SU-DHL-6 (cell line): ENCODE results near the gene STK17A.

Source experiments
- CTCF ChIP-seq: fragments of 200-600 bp; sonication (generic); IDR thresholded peaks from one replicate; pipeline ENCODE4 v1.5.1; 2017; ENCODE audit warnings: antibody characterized with exemption, mild to moderate bottlenecking, low read length, moderate library complexity; ENCODE audit not compliant: insufficient read depth, poor library complexity, severe bottlenecking
- EZH2phosphoT487 ChIP-seq: fragments of 200-600 bp; sonication (generic), shearing (Covaris generic); conservative IDR thresholded peaks from 2 replicates; pipeline ENCODE4 v1.6.1; 2018; ENCODE audit warnings: mild to moderate bottlenecking, antibody characterized with exemption, low read length, moderate library complexity, mixed read lengths

- TF ChIP-seq CTCF (no peak), EZH2phosphoT487 (no peak)
These were observed 29.2 kb downstream of the STK17A start for GRCh38 chr7:43612128-43612527.
